ENCODE results near the gene PPP1R1B.

The PPP1R1B gene

GRCh38 chr17:39673335-39674081 is 46.8 kb downstream of the PPP1R1B start:
- in situ Hi-C loops (cut with MboI; ENCODE audit: low pct_unique_long_range_greater_than_20kb, low sequenced_read_pairs), result loop anchor here (25.0 kb wide), 1 partner anchor 111 kb away; no protein-coding TSS in a partner anchor
- no peak for DNase-seq

DNA sequence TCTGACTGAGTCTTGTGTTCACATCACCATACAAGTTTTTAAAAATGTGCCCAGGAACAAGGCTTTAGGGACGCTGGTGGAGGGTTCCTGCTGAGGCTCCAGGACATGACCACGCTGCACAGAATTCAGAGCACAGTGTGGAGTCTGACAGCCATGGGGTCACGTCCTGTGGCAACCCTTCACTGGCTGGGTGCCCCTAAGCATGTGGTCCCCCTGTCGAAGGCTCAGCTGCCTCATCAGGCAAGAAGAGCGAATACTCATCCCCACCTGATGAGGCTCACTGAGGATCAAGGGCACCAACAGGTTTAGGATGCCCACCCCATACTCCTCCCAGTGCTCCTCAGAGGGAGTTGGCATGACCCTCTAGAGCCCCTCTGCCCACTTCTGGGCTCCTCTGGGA is 47.4 kb downstream of the PPP1R1B start:
- in situ Hi-C loops (cut with MboI; ENCODE audit: low pct_unique_long_range_greater_than_20kb, low sequenced_read_pairs), result loop anchor here (25.0 kb wide), 1 partner anchor 112 kb away; no protein-coding TSS in a partner anchor
- no peak for DNase-seq

GRCh38 chr17:39674702-39675389 is 48.1 kb downstream of the PPP1R1B start:
- no peak for DNase-seq

DNA sequence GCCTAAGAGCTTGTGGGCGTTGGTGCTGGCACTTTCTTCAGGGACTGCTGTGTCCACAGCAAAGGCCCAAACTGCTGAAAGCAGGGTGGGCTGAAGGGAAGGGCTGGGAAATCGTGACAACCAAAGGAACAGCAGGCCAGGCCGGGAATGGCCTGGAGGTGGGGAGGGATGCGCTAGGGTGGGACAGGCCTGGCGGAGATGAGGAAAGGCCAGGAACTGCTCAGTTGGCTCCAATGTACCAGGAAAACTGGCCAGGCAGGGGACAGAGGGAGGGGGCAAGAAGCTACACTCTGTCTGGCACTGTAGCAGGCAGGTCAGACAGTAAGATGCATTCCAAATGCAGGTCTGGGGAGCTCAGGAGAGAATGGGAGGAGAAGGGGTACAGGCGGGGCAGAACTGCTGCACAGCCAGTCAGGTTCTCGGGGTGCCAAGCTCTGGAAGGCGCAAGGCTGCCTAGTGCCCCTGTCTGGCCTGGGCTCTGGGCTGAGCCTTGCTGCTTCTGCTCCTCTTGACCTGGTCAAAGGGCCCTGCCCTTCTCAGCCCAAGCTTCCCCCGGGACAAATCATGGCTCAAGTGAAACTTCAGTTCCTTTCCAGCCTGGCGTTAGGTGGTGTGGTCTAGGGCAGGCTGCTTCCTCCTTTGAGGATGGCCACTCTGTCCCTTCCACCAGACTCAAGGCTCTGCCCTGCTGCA is 48.8 kb downstream of the PPP1R1B start:
- DNase-seq, result no peak

More at GRCh38 chr17:39674702-39675389, 48.1 kb downstream of the PPP1R1B start:
- in situ Hi-C loops (cut with MboI; ENCODE audit: low pct_unique_long_range_greater_than_20kb, low sequenced_read_pairs), result loop anchor here (25.0 kb wide), 1 partner anchor 113 kb away; no protein-coding TSS in a partner anchor

DNA sequence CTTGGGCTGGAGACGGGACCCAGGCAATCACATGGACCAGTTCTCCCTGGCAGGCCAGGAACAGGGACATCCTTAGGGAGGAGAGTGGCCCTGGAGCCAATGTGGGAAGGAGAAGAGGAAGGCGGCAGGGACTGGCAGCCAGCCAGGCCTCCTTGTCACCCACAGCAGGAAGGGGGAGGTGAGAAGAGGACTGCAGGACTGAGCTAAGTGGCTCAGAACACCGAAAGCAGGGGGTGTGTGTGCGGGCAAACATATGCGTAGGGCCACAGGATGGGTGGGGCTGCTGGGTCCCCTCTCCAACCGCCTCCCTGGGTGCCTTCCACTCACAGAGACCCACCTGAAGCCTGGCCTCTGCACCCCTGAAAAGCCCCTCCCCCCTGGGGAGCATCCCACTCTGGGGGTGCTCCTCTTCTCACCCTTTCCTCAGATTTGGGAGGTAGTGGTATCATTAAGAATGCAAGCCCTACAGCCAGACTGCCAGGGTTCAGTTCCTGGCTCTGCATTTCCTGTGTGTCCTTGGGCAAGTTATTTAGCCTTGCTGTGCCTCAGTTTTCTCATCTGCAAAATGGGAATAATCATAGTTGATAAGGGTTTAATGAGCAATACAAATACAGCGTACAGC is 49.6 kb downstream of the PPP1R1B start:
- DNase-seq, result peak; percentile 75
- in situ Hi-C loops (cut with MboI; ENCODE audit: low pct_unique_long_range_greater_than_20kb, low sequenced_read_pairs), result no loop called here

More for the DNA sequence above, 48.8 kb downstream of the PPP1R1B start:
- in situ Hi-C loops (cut with MboI; ENCODE audit: low pct_unique_long_range_greater_than_20kb, low sequenced_read_pairs), result no loop called here

- in situ Hi-C loops (cut with MboI; ENCODE audit: low pct_unique_long_range_greater_than_20kb, low sequenced_read_pairs), result no loop called here
- no peak for DNase-seq
These were observed 50.3 kb downstream of the PPP1R1B start for GRCh38 chr17:39677072-39677471.

DNA sequence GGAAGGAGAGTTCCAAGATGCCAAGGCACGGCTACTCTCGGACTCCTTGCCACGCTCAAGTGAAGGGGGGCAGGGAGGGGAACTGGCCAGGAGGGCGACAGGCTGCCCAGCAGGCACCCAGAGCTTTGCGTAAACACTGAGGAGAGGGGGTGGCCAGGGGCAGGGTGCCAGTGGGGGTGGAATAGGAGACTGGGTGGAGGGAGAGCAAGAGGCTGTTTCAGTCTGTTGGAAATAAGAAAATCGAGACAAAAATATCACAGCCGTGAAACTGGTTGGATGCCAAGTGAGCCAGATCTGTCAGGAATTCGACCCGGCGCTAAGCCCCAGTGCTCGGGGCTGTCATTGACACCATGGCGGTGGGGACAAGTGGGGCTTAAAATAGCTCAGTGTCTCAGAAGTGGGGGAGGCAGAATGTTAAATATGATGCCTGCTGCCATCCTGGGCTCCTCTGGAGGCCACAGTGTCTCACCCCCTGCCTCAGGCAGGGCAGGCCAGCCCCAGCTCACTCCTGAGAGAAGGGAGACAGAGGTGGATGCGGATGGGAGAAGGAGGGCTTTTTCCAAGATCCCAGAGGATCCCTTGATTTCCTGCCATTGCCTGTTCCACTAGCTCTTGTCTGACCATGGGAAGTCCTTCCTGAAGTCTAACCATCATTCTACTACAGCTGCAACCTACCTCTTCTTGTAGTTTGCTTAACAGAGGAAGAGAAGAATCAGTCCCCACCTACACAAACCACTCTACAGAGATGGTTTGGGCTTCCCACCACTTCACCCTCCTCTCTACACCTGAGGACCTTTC is 51.0 kb downstream of the PPP1R1B start:
- DNase-seq, result no peak
- in situ Hi-C loops (cut with MboI; ENCODE audit: low pct_unique_long_range_greater_than_20kb, low sequenced_read_pairs), result no loop called here

- DNase-seq, result no peak
- in situ Hi-C loops (cut with MboI; ENCODE audit: low pct_unique_long_range_greater_than_20kb, low sequenced_read_pairs), result no loop called here
These were observed 51.8 kb downstream of the PPP1R1B start for GRCh38 chr17:39678340-39679116.

- peak; percentile 53 for DNase-seq
- in situ Hi-C loops (cut with MboI; ENCODE audit: low pct_unique_long_range_greater_than_20kb, low sequenced_read_pairs), result no loop called here
These were observed 52.9 kb downstream of the PPP1R1B start for GRCh38 chr17:39679521-39680192.

DNA sequence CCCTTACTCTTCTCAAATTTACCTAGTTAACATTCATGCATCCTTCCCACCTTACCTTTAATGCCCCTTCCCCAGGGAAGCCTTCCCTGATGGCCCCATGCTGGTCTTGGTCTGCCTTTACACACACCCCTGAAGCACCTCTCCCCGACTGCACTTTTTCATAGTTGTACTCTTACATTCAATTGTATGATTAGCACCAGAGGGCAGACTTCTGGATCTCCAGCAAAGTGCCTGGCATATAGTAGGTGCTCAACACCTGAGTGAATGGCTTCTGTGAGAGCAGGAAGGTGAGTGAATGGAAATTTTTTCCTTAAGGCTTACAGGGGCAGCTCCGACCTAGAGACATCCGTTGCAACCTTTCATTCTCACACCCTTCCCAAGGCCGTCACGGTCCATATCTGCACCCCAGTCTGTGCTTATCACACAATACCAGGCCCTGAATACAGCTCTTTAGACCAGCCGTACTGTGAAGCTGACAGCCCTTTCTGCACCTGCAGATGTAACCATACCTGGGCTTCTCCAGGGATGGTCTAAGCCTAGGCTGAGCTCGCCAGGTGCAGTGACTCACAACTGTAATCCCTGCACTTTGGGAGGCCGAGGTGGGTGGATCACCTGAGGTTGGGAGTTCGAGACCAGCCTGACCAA is 56.7 kb downstream of the PPP1R1B start:
- no peak for DNase-seq
- in situ Hi-C loops (cut with MboI; ENCODE audit: low pct_unique_long_range_greater_than_20kb, low sequenced_read_pairs), result no loop called here

DNA sequence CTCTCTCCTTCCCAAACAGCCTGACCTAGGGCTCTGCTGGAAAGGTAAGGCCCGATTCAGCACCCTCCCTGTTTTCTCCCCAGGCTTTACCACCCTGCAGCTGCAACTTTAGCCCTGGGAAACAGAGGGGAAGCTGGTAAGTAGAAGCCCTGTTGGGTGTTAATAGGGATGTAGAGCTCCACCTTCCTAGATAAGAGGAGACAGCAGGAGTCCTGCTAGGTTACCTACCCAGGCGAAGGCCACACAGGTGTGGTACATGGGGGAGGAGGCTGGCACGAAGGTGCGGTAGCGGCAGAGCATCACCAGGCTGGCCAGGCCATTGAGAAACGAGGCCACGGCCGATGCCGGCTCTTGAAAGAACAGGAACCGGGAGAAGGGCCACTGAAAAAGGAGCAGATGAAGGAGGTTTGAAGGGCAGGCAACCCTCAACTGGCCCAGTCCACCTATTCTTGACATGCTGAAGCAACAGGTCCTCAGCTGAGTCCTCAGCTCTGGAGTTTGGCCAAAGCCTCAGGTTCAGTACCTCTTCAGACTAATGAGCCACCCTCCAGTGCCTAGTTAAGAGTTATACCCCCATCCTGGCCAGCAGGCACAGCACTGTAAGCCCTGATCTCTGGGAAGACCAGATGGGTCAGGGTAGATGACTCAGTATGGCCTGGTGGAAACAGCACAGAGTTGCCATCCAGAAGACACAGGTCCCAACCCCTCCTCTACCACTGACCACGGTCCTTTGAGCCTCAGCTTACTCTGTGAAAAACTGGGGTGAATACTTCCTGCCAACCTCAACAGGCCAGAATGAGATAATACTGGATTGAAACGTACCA is 57.8 kb downstream of the PPP1R1B start:
- no peak for DNase-seq
- in situ Hi-C loops (cut with MboI; ENCODE audit: low pct_unique_long_range_greater_than_20kb, low sequenced_read_pairs), result no loop called here

Data from KBM-7 (cell line).